ENCODE data around the gene VAMP2. TPM values are rescaled to one million over a fixed set of nuclear protein-coding genes. Genes with fewer than 3 reads are reported as not detected.

VAMP2 gene
- total and polyA plus RNA-seq, 2 of the 4 experiments (the other 2 are of a cell fraction) = 2.3 to 33.3 TPM

GRCh38 chr17:8166731-8167130 lies 4.0 kb upstream of the VAMP2 start:
- H3K23ac ChIP-seq (ENCODE audit: low read depth, low read length) = no peak overlapping the region
- POLR2A ChIA-PET (ENCODE audit: unreplicated experiment) = no interaction called here
- TF ChIP-seq CTCF (conservative IDR thresholded peaks at IDR 0.05; ENCODE audit: low read depth, low read length) = no peak
- no peak for TF ChIP-seq FOS (IDR thresholded peaks at IDR 0.05; ENCODE audit: low read depth, low read length)
- TF ChIP-seq SMC3 (IDR thresholded peaks at IDR 0.05; ENCODE audit: low read depth, low read length) = no peak
- TF ChIP-seq USF2 (IDR thresholded peaks at IDR 0.05; ENCODE audit: low read depth, low read length) = no peak
- TF ChIP-seq RAD21 (IDR thresholded peaks at IDR 0.05; ENCODE audit: low read length) = no peak
- TF ChIP-seq MAFK (IDR thresholded peaks at IDR 0.05; ENCODE audit: low read depth, low read length) = no peak
- TF ChIP-seq POLR2A (IDR thresholded peaks at IDR 0.05; ENCODE audit: low read depth, low read length) = no peak
- TF ChIP-seq MAZ (IDR thresholded peaks at IDR 0.05; ENCODE audit: borderline replicate concordance, low read depth, low read length) = no peak
- no peak for TF ChIP-seq RCOR1 (IDR thresholded peaks at IDR 0.05; ENCODE audit: insufficient replicate concordance, low read length)
- TF ChIP-seq BHLHE40 (IDR thresholded peaks at IDR 0.05; ENCODE audit: low read depth, low read length) = no peak
- no peak for TF ChIP-seq NFE2L2 (IDR thresholded peaks at IDR 0.05; ENCODE audit: low read depth, low read length)
- TF ChIP-seq ELK1 (IDR thresholded peaks at IDR 0.05; ENCODE audit: borderline replicate concordance, low read depth, low read length) = no peak
- TF ChIP-seq CHD1 (IDR thresholded peaks at IDR 0.05; ENCODE audit: low read depth, low read length) = no peak
- no peak overlapping the region for H3K4me2 ChIP-seq (ENCODE audit: low read depth, low read length)
- H3K4ac ChIP-seq (ENCODE audit: low read depth, low read length) = no peak overlapping the region
- no peak overlapping the region for H3K4me3 ChIP-seq (ENCODE audit: insufficient read depth, low read depth, low read length)
- H3K14ac ChIP-seq (replicated peaks; ENCODE audit: low read depth, low read length) = no peak overlapping the region
- H3K9ac ChIP-seq (ENCODE audit: low read depth, low read length) = no peak overlapping the region
- dilution Hi-C loops (cut with HindIII; ENCODE audit: low sequenced_read_pairs, unreplicated experiment) (no loop called here), in situ Hi-C loops (cut with MboI; ENCODE audit: low sequenced_read_pairs) (loop anchor here (25.0 kb wide), 1 partner anchor 929 kb away; the partner anchor contains the start of genes DVL2, GABARAP and PHF23), intact Hi-C loops (cut with micrococcal nuclease) (no loop called here)
- no peak overlapping the region for H2BK20ac ChIP-seq (ENCODE audit: low read depth, low read length)
- H2BK15ac ChIP-seq (ENCODE audit: low read depth, low read length) = no peak overlapping the region
- H2BK120ac ChIP-seq (ENCODE audit: low read depth, low read length) = no peak overlapping the region
- H2AK5ac ChIP-seq (ENCODE audit: low read depth, low read length) = no peak overlapping the region; the same call in 1 of the 2 replicates
- no peak overlapping the region for H4K8ac ChIP-seq (ENCODE audit: low read depth in 2 of 2, low read length in 2 of 2)
- BruUV-seq (replicated peaks) = no TSS peak
- H3K9me3 ChIP-seq (ENCODE audit: control insufficient read depth, insufficient read depth, low read length) = no peaks in the 10 kb centered on the region
- H3K9me1 ChIP-seq (ENCODE audit: insufficient read depth, low read length) = peaks cover 5% of the 10 kb centered on the region
- DNase-seq (no peak), ATAC-seq (ENCODE audit: low read depth) (no peak)
- H2BK5ac ChIP-seq (ENCODE audit: low read depth, low read length, poor library complexity, severe bottlenecking) = no peak overlapping the region
- H4K91ac ChIP-seq (ENCODE audit: insufficient read depth, low read depth, low read length) = no peak overlapping the region
- no peak overlapping the region for H2AFZ ChIP-seq (replicated peaks; ENCODE audit: low read length, poor library complexity)
- peaks cover 4% of the 10 kb centered on the region for H4K20me1 ChIP-seq (ENCODE audit: insufficient read depth, low read length)
- 83% methylated on average over 3 of the region's 6 CpGs; no CpG with 5 or more reads in 1 of the 2 experiments for WGBS, 2 experiments (ENCODE audit: extremely low coverage in 2 of 2, insufficient read length in 1 of 2)
- H4K5ac ChIP-seq (ENCODE audit: low read depth, low read length) = no peak overlapping the region
- H3K27ac ChIP-seq (ENCODE audit: insufficient read depth, low read length) = no peak overlapping the region
- no peak overlapping the region for H2AK9ac ChIP-seq (replicated peaks; ENCODE audit: low read depth, low read length, poor library complexity)
- no peaks in the 10 kb centered on the region for H3K27me3 ChIP-seq (ENCODE audit: control insufficient read depth, insufficient read depth, low read length)
- CTCF ChIA-PET = no interaction called here
- H3K36me3 ChIP-seq (ENCODE audit: control insufficient read depth, insufficient read depth, low read length) = no peaks in the 10 kb centered on the region
- H3K56ac ChIP-seq (ENCODE audit: extremely low read depth, insufficient read depth, low read length) = no peak overlapping the region
- peaks cover 19% of the 10 kb centered on the region for H3K4me1 ChIP-seq (ENCODE audit: control insufficient read depth, insufficient read depth, low read length)
- no peak overlapping the region for H3K18ac ChIP-seq (ENCODE audit: low read depth, low read length)
- peaks cover 10 to 14% of the 10 kb centered on the region in 2 experiments for H3K79me1 ChIP-seq (ENCODE audit: low read depth in 1 of 2, low read length in 2 of 2)
